AG10803 (cell line): ENCODE data around the gene DROSHA.
A peak's percentile ranks its signal among the peaks of the same experiment; 100 is the strongest.
"Not testable (repeated sequence)": the region's sequence is repeated elsewhere in the genome, so short reads cannot be mapped to it uniquely, and the experiment has no call there.

Source experiments
- DNase-seq: peaks from one replicate; pipeline ENCODE4 v3.0.0; 2010; ENCODE audit warnings: low read depth
- H3K4me3 ChIP-seq: 2 replicates; pipeline ENCODE4 v1.5.1; 2011; ENCODE audit warnings: mild to moderate bottlenecking, low read length, control low read depth
- TF ChIP-seq, protein P1 (sequence below): conservative IDR thresholded peaks from 2 replicates; pipeline ENCODE4 v1.5.1; 2011; ENCODE audit warnings: mild to moderate bottlenecking, low read length, control low read depth, inconsistent platforms

The DROSHA gene

DNA sequence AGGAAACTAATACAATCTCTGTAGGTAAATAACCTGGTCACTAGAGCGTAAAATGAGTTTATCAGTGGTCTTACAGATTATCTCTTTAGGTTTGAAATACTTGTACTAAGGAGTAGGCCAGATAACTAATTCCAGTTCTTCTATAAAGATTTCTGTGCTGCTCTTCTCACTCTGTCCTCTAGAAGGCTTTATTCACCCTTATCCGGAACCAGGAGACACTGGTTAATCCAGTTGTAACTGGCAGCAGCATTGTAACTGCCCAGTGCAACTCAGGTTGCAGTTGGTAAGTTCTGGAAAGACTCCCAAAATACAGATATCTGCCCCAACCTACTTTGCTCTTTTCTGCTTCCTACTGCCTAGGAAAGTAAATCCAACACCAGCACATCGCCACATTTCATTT is 20.0 kb upstream of the DROSHA start:
- no peak for DNase-seq
- TF ChIP-seq, protein P1, sequence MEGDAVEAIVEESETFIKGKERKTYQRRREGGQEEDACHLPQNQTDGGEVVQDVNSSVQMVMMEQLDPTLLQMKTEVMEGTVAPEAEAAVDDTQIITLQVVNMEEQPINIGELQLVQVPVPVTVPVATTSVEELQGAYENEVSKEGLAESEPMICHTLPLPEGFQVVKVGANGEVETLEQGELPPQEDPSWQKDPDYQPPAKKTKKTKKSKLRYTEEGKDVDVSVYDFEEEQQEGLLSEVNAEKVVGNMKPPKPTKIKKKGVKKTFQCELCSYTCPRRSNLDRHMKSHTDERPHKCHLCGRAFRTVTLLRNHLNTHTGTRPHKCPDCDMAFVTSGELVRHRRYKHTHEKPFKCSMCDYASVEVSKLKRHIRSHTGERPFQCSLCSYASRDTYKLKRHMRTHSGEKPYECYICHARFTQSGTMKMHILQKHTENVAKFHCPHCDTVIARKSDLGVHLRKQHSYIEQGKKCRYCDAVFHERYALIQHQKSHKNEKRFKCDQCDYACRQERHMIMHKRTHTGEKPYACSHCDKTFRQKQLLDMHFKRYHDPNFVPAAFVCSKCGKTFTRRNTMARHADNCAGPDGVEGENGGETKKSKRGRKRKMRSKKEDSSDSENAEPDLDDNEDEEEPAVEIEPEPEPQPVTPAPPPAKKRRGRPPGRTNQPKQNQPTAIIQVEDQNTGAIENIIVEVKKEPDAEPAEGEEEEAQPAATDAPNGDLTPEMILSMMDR: no peak
- H3K4me3 ChIP-seq: no peak overlapping the region

DNA sequence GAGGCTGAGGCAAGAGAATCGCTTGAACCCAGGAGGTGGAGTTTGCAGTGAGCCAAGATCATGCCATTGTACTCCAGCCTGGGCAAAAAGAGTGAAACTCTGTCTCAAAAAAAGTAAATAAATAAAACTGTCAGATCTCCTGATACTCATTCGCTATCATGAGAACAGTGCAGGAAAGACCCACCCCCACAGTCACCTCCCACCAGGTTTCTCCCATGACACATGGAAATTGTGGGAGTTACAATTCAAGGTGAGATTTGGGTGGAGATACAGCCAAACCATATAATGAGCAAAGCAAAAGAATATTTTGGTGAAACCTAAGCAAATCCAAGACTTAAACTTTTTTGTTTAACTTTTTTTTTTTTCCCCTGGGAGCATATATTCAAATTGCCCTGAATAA is 17.2 kb upstream of the DROSHA start:
- not testable (repeated sequence) for H3K4me3 ChIP-seq, DNase-seq

DNA sequence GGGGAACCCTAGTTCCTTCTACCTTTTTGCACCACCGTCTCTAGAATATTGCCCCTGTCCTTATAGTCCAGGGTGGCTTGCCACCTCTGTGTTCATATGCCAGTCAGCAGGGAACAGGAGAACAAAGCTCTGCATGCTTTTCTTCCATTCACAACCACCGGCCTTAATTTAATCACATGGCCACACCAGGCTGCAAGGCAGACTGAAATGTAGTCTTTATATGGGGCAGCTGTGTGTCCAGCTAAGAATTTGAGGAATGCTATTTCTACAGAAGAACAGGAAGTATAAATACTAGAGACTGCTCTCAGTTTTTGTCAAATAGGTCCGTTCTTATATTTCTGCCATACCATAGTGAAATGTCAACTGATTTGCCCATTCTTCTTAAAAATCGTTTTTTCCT is 6.0 kb upstream of the DROSHA start:
- TF ChIP-seq, protein P1: no peak
- no peak overlapping the region for H3K4me3 ChIP-seq
- DNase-seq: peak; percentile 52

DNA sequence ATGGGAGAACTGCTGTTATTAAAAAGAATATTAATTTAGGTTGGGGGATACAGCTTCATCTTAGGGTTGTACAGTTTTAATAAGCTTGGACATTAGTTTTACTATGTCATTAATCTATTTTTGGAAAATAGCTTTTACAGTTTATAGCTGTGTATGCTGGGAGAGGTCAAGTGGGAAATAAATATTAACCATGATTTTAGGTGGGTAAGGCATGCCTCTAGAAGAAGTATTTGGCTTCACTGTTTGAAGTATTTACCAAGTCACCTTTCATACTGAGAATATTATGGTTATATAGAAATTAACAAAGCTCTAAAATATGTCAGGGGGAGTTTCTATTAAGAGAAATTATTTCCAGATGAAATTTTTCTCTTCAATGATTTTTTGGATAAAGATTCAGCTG is 5.5 kb upstream of the DROSHA start:
- DNase-seq: no peak
- H3K4me3 ChIP-seq: no peak overlapping the region
- TF ChIP-seq, protein P1: no peak

DNA sequence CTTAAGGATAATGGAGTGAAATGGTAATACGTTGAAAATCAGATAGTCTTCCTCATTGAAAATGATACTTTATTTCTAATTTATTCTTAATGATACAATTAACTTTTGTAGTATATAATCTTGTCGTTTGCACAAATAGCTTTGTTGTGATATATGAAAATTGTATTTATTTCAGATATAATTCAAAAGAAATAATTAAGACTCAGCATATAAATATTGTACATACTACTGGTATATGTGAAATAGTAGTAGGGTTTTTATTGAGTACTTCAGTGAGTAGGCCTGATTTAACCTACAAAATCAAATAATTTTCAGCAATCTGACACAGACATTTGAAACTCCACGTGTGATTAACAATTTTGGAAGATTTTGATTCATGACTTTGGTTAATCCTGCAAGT is 5.0 kb upstream of the DROSHA start:
- DNase-seq: no peak
- TF ChIP-seq, protein P1: no peak

DNA sequence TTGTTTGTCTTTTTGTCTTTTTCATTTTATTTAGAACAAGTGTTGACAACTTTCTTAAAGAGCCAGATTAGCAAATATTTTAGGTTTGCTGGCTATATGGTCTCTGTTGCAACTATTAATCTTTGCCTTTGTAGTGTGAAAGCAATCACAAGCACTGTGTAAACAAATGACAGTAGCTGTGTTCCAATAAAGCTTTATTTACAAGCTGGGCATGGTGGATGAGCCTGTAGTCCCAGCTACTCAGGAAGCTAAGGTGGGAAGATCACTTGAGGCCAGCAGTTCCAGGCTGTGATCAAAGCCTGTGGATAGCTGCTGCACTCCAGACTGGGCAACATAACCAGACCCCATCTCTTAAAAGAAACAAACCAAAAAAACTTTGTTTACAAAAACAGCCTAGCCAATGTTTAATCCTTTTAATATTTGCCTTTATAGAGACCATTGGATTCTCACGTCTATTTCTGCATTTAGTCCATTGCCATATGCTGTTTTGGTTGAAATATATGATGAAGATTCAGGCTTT is 2.7 kb upstream of the DROSHA start:
- TF ChIP-seq, protein P1: no peak
- no peak overlapping the region for H3K4me3 ChIP-seq
- DNase-seq: no peak

More for the DNA sequence above, 5.0 kb upstream of the DROSHA start:
- H3K4me3 ChIP-seq: no peak overlapping the region

DNA sequence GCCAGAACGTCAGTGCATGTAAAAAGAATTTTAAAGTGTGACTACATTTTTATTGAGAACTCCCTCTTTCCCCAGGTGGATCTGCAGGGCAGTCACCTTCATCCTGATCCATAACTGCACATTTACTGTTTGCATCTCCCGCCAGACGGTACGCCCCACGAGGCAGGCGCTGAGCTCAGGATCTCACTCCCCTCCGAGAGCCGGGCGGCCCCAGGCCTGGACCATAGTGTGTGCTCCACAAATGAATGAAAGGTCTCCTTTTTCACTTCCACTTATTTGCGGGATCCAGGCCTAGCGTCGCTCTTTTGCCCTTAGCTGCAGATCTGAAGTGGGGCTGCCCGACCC is 378 bp downstream of the DROSHA start:
- H3K4me3 ChIP-seq: peak overlapping the region; percentile 93
- DNase-seq: peak; percentile 8
- TF ChIP-seq, protein P1: no peak

DNA sequence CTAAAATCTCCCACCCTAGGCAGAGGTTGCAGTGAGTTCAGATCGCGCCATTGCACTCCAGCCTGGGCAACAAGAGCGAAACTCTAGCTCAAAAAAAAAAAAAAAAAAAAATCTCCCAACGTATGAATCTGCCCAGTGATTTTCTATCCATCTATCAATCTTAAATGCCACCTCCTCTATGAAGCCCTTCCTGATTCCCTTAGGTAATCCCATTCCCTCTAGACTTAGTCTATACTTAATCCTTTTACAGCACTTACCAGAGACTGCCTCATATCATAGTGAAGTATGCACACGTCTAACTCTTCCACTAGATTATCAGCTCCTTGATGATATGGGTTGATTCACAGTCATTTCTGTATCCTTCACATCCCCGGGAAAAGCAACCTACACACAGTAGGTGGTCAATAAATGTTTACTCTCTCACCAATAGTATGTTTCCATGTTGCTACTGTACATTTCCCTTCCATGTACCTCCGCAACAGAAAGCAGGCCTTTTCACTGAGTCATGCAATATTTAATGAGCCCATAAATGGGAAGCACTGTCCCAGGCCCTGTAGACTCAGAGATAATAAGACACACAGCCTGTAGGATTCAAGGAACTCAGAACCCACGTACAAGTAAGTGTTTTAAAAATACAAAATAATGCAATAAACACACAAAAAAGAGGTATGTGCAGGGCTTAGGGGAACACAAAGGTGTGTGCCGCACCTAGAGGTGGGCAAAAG is 1.2 kb downstream of the DROSHA start:
- TF ChIP-seq, protein P1: no peak
- peak overlapping the region; percentile 93 for H3K4me3 ChIP-seq
- no peak for DNase-seq
